ENCODE data around the gene ATP2A1. TPM values are rescaled to one million over a fixed set of nuclear protein-coding genes. Genes with fewer than 3 reads are reported as not detected.

The ATP2A1 gene
- total and polyA plus RNA-seq, 2 of the 13 experiments (the other 11 are each of a cell fraction or from before 2014, with no cell fraction given) = 3.2 to 12.5 TPM

DNA sequence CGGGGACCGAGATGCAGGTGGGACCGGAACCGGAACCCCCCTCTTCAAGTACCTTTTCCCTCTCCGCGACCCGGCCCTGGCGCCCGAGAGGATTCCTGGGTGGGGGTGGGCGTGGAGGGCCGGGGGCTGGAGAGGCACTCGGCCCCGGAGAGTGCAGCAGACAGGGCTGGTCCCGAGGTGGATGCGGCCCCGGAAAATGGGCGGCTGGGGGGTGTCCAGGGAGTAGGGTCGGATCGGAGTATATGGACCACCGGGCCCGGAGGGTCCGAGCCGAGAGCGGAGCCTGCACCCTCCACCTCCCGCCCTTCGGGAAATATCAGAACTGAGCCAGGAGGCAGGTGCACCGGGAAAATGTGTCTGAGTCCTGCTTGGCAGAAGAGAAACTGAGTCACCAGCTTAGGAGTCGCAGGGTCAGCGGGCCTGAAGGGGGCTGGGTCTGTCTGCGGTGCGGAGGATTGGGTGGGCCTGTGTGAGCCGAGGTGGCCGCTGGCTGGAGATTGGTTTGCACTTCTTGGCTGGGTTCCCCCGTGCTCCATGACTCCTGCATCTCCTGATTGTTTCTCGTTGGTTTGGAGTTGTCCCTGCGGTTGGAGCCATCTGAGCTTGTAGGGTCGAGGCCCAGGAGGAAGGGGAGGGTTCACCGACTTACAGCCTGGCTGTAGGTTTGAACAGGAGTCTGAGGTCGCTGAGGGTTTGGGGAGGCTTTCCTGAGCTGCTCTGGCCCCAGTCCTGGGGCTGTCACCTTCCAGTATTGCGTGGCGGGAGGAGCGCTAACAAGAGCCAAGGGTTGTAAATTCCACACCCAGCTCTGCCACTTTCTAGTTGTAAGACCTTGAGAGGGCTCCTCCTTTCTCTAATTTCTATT is 14.1 kb upstream of the ATP2A1 start (continued):
- no peak for TF ChIP-seq MBD4 (IDR thresholded peaks at IDR 0.05; ENCODE audit: borderline replicate concordance, low read length)
- TF ChIP-seq, protein P1, sequence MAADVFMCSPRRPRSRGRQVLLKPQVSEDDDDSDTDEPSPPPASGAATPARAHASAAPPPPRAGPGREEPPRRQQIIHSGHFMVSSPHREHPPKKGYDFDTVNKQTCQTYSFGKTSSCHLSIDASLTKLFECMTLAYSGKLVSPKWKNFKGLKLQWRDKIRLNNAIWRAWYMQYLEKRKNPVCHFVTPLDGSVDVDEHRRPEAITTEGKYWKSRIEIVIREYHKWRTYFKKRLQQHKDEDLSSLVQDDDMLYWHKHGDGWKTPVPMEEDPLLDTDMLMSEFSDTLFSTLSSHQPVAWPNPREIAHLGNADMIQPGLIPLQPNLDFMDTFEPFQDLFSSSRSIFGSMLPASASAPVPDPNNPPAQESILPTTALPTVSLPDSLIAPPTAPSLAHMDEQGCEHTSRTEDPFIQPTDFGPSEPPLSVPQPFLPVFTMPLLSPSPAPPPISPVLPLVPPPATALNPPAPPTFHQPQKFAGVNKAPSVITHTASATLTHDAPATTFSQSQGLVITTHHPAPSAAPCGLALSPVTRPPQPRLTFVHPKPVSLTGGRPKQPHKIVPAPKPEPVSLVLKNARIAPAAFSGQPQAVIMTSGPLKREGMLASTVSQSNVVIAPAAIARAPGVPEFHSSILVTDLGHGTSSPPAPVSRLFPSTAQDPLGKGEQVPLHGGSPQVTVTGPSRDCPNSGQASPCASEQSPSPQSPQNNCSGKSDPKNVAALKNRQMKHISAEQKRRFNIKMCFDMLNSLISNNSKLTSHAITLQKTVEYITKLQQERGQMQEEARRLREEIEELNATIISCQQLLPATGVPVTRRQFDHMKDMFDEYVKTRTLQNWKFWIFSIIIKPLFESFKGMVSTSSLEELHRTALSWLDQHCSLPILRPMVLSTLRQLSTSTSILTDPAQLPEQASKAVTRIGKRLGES (CRISPR knock-in tag; IDR thresholded peaks at IDR 0.05; ENCODE audit: borderline replicate concordance) = no peak
- TF ChIP-seq, protein P2, sequence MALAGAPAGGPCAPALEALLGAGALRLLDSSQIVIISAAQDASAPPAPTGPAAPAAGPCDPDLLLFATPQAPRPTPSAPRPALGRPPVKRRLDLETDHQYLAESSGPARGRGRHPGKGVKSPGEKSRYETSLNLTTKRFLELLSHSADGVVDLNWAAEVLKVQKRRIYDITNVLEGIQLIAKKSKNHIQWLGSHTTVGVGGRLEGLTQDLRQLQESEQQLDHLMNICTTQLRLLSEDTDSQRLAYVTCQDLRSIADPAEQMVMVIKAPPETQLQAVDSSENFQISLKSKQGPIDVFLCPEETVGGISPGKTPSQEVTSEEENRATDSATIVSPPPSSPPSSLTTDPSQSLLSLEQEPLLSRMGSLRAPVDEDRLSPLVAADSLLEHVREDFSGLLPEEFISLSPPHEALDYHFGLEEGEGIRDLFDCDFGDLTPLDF (CRISPR knock-in tag; IDR thresholded peaks at IDR 0.05) = no peak
- no peak for TF ChIP-seq MTF1 (CRISPR knock-in tag; IDR thresholded peaks at IDR 0.05)
- peak; percentile 26 for TF ChIP-seq PHF8 (CRISPR knock-in tag; IDR thresholded peaks at IDR 0.05)
- TF ChIP-seq ZNF282 (IDR thresholded peaks at IDR 0.05; ENCODE audit: partially characterized antibody) = no peak
- TF ChIP-seq SRF (IDR thresholded peaks at IDR 0.05; ENCODE audit: low read depth, low read length) = no peak
- no peak for TF ChIP-seq ISL2 (CRISPR knock-in tag; IDR thresholded peaks at IDR 0.05)
- TF ChIP-seq ZSCAN20 (CRISPR knock-in tag; IDR thresholded peaks at IDR 0.05; ENCODE audit: borderline replicate concordance) = no peak
- TF ChIP-seq ZNF569 (CRISPR knock-in tag; IDR thresholded peaks at IDR 0.05; ENCODE audit: borderline replicate concordance) = peak; percentile 95; the same call in 1 of the 2 replicates
- no peak for TF ChIP-seq HNRNPK (IDR thresholded peaks at IDR 0.05; ENCODE audit: low read depth, low read length, poor library complexity, severe bottlenecking)
- no peak for TF ChIP-seq NKX3-1 (CRISPR knock-in tag; IDR thresholded peaks at IDR 0.05)
- TF ChIP-seq U2AF2 (IDR thresholded peaks at IDR 0.05; ENCODE audit: low read depth, low read length) = no peak
- TF ChIP-seq HDAC2 (CRISPR knock-in tag; IDR thresholded peaks at IDR 0.05) = no peak; the same call in 1 of the 2 replicates
- 0 out of 2 replicates have a peak, but pooled peaks have one; percentile 31 for TF ChIP-seq NFE2L1 (CRISPR knock-in tag; IDR thresholded peaks at IDR 0.05; ENCODE audit: borderline replicate concordance)
- TF ChIP-seq TSC22D2 (CRISPR knock-in tag; IDR thresholded peaks at IDR 0.05; ENCODE audit: borderline replicate concordance) = no peak
- TF ChIP-seq HOXA3 (CRISPR knock-in tag; IDR thresholded peaks at IDR 0.05) = no peak
- TF ChIP-seq ZNF672 (CRISPR knock-in tag; IDR thresholded peaks at IDR 0.05) = no peak
- no peak; the same call in 1 of the 2 replicates for TF ChIP-seq ZNF451 (CRISPR knock-in tag; IDR thresholded peaks at IDR 0.05)
- TF ChIP-seq TOPORS (CRISPR knock-in tag; IDR thresholded peaks at IDR 0.05) = no peak
- TF ChIP-seq MBNL3 (CRISPR knock-in tag; conservative IDR thresholded peaks at IDR 0.05) = no peak
- TF ChIP-seq ZMYM2 (CRISPR knock-in tag; IDR thresholded peaks at IDR 0.05) = no peak
- TF ChIP-seq KDM5B (CRISPR knock-in tag; IDR thresholded peaks at IDR 0.05; ENCODE audit: borderline replicate concordance) = no peak; the same call in 1 of the 2 replicates
- TF ChIP-seq ZSCAN31 (CRISPR knock-in tag; IDR thresholded peaks at IDR 0.05; ENCODE audit: low read depth) = peak; percentile 13; the same call in 1 of the 2 replicates
- TF ChIP-seq, protein P3, sequence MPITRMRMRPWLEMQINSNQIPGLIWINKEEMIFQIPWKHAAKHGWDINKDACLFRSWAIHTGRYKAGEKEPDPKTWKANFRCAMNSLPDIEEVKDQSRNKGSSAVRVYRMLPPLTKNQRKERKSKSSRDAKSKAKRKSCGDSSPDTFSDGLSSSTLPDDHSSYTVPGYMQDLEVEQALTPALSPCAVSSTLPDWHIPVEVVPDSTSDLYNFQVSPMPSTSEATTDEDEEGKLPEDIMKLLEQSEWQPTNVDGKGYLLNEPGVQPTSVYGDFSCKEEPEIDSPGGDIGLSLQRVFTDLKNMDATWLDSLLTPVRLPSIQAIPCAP (CRISPR knock-in tag; IDR thresholded peaks at IDR 0.05; ENCODE audit: low read depth) = 0 out of 2 replicates have a peak, but pooled peaks have one; percentile 38
- no peak for TF ChIP-seq TP53 (CRISPR knock-in tag; conservative IDR thresholded peaks at IDR 0.05)
- TF ChIP-seq NR2F1 (CRISPR knock-in tag; IDR thresholded peaks at IDR 0.05) = no peak

Data from HepG2 (cell line).